HG03159 (cell line): ENCODE data around the gene KAZN.

ENCODE experiments used
- ATAC-seq: cut with Tn5 transposase; IDR thresholded peaks from one replicate; pipeline ENCODE4 v1.9.1; 2021; ENCODE audit warnings: mild to moderate bottlenecking, moderate library complexity; ENCODE audit not compliant: unreplicated experiment

Gene KAZN

GRCh38 chr1:14844356-14844755 lies 245.9 kb downstream of the KAZN start:
- no peak for ATAC-seq

DNA sequence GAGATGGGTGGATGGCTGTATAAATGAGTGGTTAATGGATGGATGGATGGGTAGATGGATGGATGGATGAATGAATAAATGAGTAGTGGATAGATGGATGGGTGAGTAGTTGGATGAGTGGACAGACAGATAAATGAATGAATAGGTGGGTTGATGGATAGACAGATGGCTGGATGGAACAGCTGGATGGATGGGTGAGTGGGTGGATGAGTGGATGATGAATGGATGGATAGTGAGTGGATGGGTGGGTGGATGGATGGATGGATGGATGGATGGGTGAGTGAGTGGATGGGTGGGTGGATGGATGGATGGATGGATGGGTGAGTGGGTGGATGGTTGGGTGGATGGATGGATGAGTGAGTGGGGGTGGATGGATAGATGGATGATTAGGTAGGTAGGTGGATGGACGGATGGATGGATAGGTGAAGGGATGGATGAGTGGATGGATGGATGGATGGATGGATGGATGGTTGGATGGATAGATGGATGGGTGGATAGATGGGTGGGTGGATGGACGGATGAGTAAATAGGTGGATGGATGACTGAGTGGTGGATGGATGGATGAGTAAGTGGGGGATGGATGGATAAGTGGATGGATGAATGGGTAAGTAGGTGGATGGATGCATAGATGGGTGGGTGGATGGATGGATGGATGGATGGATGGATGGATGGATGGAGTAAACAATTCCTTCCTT lies 246.6 kb downstream of the KAZN start:
- no peak for ATAC-seq

GRCh38 chr1:14845851-14846250 lies 247.4 kb downstream of the KAZN start:
- ATAC-seq, result no peak

- ATAC-seq, result no peak
Measured at GRCh38 chr1:14846688-14847087, 248.2 kb downstream of the KAZN start.

- ATAC-seq, result no peak
Measured at GRCh38 chr1:14848203-14848602, 249.7 kb downstream of the KAZN start.

DNA sequence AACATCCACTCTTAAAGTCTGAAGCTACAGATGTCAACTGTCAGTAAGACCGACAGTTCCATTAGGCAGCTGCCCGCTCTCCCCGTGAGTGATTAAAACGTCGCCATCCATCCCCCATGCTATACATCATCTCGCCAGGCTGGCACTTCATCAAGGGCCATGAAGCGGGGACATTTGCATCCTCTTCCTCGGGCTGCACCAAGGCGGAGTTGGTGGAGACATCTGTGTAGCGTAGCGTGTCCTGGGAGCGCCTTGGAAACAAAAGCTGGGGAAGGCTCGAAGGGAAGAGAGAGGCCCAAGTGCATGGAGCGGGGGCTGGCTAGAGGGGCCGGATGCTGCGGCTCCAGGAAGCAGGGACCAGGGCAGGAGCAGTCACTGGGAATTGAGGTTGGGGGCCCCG lies 250.1 kb downstream of the KAZN start:
- no peak for ATAC-seq

DNA sequence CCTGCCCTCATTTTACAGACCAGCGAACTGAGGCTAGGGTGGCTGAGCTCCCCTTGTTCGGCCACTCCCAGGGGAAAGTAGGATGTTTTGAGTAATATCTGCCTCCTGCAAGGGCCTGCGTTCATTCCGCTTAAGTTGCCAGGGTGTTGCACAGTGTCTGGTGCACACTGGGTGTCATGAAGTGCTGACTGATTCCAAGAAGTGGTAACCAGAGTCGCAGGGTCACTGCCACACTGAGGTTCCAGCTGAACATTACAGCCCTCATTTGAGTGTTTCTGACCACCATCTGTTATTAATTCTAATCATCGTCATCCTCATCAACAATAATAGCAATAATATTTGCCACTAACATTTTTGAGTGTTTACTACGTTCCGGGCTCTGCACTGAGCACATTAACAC lies 250.6 kb downstream of the KAZN start:
- ATAC-seq, result no peak

DNA sequence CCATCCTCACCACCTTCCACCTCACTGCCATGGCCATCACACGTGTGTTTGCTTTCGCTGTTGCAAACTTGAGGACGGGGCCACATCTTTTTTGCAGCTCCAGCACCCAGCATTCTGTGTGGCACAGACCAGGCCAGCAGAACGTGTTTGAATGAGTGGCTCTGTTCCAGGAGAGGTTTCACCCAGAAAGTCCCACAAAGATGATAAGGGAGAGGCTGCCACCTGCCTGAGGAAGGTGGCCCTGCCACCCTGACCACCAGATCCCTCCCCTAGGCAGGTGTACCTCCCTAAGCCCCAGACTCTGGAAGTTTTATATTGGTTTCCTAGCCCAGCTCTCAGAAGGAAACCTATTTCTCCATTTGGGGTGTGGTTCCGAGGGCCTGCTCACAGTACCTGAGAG lies 252.1 kb downstream of the KAZN start:
- no peak for ATAC-seq

DNA sequence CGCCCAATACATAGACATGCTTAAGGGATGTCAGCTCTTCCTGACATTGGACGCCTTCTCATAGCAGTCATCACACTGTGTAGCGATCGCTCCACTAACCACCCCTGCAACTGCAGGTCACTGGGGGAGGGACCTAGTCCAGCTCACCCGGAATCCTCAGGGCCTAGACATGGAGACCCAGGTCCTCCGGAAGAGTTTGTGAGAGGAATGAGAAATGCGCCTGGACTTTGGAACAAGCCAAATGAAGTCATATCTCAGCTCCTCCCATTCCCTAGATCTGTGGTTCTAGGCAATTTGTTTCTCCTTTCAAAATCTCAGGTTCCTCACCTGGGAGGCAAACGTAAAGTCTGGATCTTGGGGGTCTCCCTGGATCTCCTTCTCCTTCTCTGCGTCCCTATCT lies 253.3 kb downstream of the KAZN start:
- no peak for ATAC-seq

- no peak for ATAC-seq
Measured at GRCh38 chr1:14852291-14852690, 253.8 kb downstream of the KAZN start.

DNA sequence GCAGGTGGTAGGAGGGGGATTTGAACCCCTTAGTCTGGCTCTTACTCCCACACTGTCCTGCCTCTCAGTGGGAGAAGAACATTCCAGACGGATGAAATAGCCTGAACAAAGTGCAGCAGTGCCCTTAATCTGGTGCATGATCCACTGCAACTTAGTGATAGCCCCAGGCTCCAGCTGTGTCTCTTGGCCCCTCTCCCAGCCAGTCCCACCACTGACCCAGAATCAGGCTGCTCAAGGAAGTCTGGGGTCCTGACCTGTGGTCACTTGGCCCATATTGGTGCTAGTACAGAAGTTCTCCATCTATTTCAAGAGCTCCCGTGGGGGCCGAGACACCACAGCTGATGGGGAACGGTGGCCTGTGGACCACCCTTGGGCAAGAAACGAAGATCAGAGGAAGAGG lies 255.0 kb downstream of the KAZN start:
- no peak for ATAC-seq

GRCh38 chr1:14855268-14855667 lies 256.8 kb downstream of the KAZN start:
- ATAC-seq, result no peak

- no peak for ATAC-seq
Measured at GRCh38 chr1:14855801-14856200, 257.3 kb downstream of the KAZN start.

GRCh38 chr1:14857436-14858195 lies 259.1 kb downstream of the KAZN start:
- no peak for ATAC-seq

GRCh38 chr1:14862114-14862771 lies 263.8 kb downstream of the KAZN start:
- no peak for ATAC-seq

DNA sequence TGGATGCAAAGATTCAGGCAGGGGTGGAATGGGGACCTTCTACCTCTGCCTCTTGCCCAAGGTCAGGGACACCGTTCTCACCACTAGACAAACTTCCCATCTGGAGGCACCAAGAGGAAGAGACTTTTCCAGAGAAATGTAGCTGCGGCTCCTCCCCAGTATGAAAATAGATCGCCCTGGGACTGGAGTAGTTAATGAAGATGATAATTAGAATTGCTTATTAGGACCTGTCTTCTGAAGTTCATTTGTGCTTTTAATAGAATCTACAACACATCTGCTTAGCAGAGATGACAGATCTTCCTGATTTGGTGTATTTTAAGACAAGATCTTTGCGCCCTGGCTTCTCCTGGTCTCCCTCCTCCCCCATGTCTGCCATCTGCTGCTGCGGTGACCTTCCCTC lies 266.6 kb downstream of the KAZN start:
- ATAC-seq, result no peak

DNA sequence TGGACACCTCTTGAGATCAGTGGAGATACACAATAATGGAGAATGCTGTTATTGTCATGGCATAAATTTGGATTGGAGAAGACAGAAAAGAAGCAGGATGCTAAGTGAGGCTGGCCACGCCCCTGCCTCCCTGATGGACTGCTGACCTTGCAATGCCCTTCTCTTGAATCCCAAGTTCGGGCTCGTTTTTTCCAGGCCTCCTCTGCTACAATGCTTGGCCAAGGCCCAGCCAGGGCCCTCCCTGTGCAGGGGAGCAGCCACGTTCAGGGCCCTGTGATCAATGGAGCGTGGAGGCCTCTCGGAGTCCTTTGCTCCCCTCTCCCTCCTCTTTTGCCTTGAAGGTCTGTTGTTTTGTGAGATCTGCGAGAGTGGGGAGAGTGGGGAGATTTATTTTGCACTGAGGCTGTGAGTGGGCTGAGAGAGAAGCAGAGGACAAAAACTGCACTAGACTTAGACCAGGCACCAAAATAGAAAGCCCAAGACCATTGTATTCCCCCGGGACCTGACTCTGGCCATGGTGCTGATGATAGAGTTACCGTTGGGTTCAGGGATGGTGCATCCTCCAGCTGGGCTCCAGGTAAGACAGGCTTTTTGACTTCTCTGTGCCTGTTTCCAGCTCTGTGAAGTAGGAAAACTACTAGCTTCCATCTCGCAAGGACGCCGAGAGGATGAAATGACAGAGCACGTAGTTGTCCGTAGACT lies 268.6 kb downstream of the KAZN start:
- ATAC-seq, result no peak

- ATAC-seq, result no peak
Measured at GRCh38 chr1:14869187-14869586, 270.7 kb downstream of the KAZN start.

DNA sequence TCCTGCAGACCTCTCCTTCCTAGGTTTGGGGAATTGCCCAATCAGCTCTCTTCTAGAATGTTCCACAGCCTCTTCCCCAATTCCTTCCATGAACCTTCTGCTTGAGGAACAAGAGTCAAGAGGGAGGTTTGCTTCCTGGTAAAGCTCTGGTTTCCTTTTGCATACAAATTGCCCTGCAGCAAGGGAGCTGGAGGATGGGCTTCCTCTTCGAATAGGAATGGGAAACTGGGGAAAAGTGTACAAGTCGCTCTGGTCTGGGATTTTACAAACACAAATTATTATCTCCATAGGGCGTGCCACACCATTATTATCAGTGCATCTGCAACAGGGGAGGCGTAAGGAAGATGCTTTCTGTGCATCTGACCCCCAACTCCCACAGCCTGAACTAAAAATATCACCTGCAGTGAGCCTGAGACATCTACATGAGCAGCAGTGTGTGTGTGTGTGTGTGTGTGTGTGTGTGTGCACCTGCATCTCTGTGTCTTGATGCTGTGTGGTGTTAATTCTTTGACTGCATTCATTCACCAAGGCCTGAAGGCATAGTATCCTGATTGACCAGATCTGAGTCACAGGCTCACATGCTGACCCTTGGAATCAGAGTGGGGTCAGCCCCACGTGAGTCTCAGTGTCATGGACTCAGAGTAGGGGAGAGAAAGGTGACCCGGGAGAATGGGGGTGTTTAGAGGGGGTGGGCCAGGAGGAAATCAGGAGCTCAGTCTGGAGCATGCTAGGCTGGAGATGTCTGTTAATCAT lies 272.9 kb downstream of the KAZN start:
- ATAC-seq, result no peak

GRCh38 chr1:14872762-14873161 lies 274.3 kb downstream of the KAZN start:
- ATAC-seq, result no peak

DNA sequence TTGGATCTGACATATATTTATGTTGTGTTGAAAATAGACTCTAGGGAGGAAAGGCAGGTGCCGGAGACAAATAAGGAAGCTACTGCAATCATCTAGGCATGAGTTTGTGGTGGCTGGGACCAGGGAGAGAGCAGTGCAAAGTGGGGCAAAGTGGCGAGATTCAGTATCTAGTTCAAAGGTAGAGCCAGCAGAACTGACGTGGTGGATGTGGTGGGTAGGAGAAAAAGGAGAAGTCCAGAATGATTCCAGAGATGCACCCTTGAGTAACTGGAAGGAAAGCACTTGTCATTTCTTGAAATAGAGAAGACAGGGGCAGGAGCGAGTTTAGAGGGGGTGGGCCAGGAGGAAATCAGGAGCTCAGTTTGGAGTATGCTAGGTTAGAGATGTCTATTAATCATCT lies 275.2 kb downstream of the KAZN start:
- ATAC-seq, result no peak
